Heart left ventricle (tissue), 13 donors: ENCODE data around the gene OSBPL9.

Source experiments
- CTCF ChIP-seq, 12 donors: fragments of 200-600 bp; sonication (generic) in 4 of 12; IDR thresholded peaks; one replicate each; pipeline versions ENCODE4 v1.5.0 to v1.8.0; 2018 to 2022; ENCODE audit warnings: antibody characterized with exemption in 12 of 12, mild to moderate bottlenecking in 5 of 12
- POLR2A ChIP-seq, 2 donors: fragments of 450-650 bp; IDR thresholded peaks; one replicate each; pipeline ENCODE4 v1.6.1; 2017; ENCODE audit warnings: antibody characterized with exemption in 2 of 2, mild to moderate bottlenecking in 2 of 2, moderate library complexity in 2 of 2
- donor health status: ischemic (EF 13 %, LVEDD 7.1; RV severe dilation, severe dysfunction).
- donor health status: DM: no; HTN: yes; CAD: no.
- donor health status: DM: no; HTN: no; CAD: no.
- donor health status: ischemic (EF 25% LVEDD 6.9; RV normal size, moderate dysfunction).
- donor health status: ischemic (EF 25% LVEDD 5.7; RV mildly dilated, moderate dysfunction).
- donor health status: ischemic (EF 35%, LVEDD 5.7; RV mildly dilated, moderate dysfunction).
- donor health status: nonischemic (EF 11% LVEDD 7.7; RV severe dilation, severe dysfunction).
- donor health status: DM: yes; HTN: yes; CAD: no.
- donor health status: PGD.
- donor health status: ischemic (EF 29% LVEDD 5.4; RV normal size, mild dysfunction).
- donor health status: nonischemic (EF 23%, LVEDD 6.1; RV moderate dilation, normal function).

- TF ChIP-seq CTCF (IDR thresholded peaks at IDR 0.05) (no peak), POLR2A (IDR thresholded peaks at IDR 0.05) (no peak)
Observed at GRCh38 chr1:51663105-51663504, 46.2 kb downstream of the OSBPL9 start.
